GM19467 (cell line): Measurements from ENCODE around the gene CROCC2.

Source experiments
- ATAC-seq: cut with Tn5 transposase; IDR thresholded peaks from one replicate; pipeline ENCODE4 v1.9.1; 2021; ENCODE audit warnings: mild to moderate bottlenecking, moderate library complexity; ENCODE audit not compliant: unreplicated experiment

Gene CROCC2

DNA sequence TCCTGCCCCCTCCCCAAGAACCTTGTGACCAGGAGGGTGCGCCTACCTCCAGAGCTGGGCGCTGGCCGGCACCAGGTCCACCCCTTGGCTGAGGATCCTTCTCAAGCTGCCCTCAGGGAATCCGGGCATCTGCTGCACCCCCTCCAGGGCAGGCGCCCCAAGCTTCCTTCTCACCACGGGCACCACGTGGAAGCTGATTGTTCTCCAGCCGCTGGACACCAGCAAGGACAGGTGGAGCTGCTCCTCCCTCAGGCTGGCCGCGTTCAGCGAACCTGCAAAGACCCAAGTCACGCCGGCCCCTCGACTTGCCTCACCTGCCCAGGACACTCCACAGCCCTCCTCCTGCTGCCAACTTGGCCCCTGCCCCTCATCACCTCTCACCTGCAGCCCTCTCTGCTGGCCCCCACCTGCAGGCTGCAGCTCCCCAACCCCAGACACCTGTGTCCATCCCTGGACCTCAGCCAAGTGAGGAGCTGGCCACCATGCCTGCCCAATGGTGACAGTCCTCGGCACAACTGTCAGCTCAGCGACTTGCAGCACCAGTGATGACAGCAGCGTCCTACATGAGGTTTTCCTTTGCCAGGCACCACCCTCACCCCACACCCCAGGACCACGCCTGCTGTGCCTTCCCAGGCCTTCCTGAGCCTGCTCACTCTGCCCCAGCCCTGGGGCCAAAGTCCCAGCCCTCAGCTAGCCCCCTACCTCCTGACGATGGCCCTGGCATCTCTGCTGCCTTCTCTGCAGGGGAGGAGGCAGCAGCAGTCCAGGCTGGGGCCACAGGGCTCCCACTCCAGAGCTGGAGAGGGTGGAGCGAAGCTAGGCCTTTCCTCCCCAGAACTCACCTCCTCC, 14.4 kb upstream of the CROCC2 start:
- no peak for ATAC-seq

DNA sequence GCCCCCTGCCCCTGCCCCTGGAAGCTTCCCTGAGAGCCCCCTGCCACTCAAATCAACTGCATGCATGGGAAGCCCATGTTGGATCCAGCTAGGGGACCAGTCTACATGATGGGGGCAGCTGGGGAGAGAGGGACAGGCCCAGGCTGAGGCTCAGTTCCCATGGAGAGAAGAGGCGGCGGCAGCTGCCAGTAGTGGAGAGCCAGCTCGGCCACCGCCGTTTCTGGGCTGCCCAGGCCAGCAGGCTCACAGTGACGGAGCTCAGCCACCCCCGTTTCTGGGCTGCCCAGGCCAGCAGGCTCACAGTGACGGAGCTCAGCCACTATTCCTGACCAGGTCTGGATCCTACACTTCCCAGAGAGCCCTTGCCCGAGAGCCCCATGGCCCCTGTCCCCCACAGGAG, 13.8 kb upstream of the CROCC2 start:
- ATAC-seq: no peak

DNA sequence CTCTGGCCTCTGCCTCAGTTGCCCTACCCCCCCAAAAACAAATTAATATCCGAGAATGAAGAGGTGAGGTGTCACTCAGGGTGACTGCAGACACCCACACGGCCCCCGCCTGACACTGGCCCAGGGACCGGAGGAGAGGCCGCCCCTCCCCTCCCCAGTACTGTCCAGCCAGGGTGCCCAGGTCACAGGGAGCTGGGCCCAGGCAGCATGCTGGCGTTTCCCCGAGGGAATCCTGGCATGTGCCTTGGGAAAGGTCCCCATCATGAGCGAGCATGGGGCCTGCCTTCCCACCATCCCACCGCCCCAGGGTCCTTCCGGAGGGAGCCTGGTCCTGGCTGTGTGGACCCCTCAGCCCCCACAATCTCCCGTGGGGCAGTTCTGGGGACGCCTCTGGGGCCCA, 13.2 kb upstream of the CROCC2 start:
- ATAC-seq: no peak

DNA sequence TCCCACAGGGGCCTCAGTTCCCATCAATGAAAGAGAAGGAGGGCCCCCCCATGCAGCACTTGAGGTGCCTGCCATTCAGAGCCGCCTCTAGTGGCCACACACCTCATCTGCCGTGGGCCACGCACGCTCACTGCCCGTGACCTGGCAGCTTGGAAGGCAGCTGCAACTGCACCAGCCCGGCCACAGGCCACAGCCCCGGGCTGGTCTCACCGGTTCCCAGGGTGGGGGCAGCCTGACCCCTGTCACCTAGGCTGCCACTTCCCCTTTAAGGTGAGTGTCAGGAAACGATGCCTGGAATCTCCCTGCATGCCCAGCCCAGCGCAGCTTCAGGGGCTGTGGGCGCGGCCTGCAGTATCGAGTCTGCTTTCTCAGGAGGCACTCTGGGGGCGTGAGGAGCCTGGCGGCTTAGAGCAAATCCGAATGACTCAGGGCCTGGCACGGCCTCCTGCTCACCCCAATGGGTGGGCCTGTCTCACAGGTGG, 12.7 kb upstream of the CROCC2 start:
- no peak for ATAC-seq

DNA sequence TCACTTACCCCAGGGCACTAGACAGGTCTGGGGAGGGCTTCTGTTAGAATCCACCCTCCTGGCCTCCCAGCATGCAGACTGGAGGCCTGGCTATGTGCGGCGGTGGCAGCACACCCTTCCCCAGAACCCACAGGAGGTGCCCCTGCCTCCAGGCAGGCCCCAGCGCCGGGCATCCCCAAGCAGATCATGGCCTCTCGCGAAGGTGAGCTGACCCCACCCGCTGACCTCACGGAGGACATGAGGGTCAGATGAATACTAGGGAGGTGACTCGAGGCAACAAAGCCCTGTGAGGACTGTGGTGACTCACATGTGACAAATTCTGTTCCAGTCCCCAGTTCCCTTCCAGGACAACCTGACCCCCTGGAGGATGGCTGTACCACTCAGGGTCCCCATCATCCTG, 12.1 kb upstream of the CROCC2 start:
- ATAC-seq: no peak

DNA sequence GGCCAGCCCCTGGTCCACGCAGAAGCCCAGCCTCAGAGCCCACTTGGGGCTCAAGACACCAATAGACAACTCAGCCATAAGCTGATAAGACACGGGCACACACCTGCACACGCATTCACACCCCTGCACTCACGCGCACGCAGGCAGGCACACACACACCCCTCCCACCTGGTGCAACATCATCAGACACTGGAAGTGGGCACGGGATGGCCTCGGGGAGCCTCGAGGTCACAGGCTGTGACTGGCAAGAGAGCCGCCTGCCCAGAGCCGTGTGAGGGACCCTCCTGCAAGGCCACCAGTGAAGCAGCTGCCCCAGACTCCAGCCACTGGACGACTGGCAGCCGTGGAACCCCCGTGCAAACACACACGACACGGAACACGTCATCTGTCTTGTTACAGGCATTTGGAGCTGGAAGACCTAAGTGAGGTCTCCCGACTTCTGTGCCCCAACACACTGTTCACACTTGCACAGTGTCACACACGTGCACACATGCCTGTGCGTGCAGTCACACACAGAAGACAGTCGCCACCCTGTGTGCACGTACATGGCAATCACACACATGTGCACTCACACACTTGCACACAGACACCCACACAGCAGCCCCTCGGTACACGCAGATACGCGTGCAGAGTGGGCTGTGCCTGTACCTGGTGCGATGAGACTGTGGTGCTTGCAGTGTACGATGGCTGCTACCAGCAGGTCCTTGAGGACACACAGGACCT, 11.1 kb upstream of the CROCC2 start:
- no peak for ATAC-seq

DNA sequence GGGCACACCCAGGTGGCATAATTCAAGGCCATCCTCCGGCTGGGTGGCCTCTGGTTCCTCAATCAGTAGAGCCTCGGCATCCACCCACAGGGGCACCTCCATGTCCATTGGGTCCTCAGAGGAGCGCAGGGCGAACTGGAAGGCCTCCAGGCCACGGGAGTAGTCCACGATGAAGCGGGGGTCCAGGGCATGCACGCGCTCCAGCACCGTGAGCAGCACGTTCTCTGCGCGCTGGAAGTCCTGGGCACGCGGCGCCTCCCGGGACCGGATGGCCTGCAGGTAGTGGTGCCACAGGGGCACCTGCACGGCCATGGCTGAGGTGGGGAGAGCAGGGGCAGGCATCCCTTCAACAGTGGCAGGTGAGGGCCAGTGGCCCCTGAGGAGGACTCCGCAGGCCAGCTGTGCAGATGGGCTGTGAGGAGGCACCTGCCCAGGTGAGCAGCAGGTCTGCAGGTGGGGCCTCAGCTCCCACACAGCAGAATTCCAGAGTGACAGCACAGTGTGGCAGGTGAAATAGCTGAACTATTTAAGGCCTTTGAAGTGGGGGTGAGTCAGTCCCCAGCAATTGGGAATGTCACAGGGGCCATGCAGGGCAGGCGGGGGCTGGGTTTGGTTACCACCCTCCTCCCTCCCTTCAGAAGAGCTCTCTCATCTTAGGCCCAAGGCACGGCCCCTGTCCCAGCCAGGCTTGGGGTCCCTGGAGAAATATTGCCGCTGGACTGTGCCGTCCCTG, 10.3 kb upstream of the CROCC2 start, which contains the start of gene MAB21L4:
TSS of gene MAB21L4 (minus strand) at position 501 of the 733 bp plus-strand sequence. CDS start at position 342, 159 bp downstream.
- no peak for ATAC-seq

DNA sequence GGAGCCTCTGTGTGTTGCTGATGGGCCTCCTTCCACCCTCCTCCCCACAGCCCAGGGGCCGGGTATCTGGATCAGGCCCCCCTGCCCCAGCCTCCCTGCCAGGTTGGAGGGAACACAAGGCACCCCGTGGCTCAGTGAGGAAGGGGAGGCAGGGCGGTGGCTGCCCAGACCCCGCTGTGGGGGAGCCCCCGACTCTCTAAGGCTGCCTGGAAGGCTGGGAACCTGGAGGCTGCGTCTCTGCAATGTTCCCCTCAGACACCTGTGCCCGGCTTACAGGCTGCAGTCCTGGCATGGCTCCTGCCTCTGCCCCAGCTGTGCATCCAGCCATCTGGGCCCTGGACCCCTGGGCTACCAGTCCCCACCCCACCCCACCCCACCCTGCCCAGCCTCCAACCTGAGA, 9.7 kb upstream of the CROCC2 start:
- no peak for ATAC-seq

DNA sequence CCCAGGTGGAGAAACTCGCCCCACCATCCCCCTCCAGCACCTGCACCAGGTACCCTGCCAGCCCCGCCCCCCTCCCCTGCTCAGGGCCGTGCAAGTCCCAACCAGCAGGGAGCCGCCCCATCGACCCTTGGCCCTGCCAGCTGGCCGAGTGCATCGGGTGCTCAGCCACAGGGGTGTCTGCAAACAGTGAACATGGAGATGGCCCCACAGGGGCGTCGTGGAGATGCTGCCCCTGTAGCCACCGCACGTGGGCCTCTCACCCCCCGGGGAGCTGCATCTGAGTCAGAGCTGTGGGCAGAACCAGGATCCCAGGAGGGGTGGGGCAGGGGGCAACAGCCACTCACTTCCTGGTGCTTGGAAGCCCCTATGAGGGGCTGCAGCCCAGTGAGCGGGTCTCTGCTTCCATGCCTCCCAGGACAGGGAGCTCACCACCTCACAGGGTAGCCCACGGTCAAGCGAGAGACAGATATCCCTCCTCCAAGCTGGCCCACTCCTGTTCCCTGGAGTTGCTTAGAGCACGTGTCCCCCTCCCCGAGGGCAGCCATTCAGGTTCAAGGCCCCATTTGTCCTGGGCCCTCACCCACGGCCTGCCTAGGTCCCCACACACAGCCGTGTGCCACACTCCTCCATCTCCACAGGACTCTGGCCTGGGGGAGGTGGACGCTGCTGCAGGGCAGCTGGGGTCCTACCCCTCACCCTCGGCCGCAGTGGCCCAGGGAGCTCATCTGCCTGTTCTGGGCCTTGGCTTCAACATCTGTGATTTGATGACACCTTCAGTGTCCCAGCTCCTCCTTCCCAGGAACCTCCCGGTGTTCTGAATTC, 9.1 kb upstream of the CROCC2 start:
- ATAC-seq: no peak

DNA sequence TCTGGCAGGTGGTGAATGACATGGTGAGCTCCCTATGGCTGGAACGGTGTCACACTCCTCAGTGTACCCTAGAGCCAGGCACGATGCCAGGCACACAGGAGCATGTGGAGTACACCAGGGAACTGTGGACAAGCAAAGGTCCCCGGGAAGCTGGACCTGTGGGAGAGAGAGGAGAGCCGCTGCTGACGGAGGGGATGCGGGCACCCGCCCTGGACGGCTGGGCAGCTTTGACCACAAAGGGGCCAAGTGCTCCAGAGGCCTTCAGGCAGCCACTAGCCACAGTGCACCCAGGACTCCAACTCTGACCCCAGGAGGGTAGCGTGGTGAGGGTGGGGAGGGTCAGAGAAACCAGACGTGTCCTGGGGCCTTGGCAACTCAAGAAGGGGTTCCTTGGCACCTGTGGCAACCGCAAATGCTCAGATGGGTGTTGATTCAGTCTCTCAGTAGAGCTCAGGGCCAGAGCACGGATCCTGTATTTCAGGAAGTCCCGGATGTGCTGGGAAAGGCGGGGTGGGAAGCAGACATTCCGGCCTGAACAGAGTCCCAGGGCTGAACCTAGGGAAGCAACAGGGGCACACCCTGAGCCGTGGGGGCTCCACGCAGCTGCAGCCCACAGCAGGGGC, 7.9 kb upstream of the CROCC2 start:
- ATAC-seq: no peak

DNA sequence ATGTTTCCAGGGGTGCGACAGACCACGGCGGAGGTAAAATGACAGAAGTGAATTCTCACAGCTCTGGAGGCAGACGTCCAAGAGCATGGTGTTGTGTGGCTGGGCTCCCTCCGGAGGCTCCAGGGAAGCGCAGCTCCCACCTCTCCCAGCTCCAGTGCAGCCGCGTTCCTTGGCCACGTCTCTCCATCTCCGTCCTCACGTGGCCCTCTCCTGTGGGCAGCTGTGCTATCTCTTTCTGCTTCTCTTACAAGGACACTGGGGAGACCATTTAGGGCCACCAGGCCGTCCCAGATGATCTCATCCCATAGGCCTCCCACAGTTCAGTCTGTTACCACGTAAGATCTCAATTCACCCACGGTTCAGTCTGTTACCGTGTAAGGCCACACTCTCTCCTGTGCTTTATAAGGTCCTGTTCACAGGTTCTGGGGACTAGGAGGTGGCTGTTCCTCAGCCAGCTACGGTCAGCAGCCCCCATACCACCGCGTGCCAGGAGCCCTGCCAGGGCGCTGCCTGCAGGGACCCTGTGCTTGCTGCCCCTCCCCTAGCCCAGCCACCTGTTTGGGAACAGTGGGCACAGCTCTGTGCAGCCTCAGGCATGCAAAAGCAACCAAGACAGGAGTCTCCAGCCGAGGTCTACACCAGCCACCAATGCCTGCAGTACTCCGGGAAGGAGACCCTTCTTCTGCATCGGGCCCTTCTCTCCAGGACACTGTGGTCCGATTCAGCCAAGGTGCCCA, 7.2 kb upstream of the CROCC2 start:
- ATAC-seq: no peak

DNA sequence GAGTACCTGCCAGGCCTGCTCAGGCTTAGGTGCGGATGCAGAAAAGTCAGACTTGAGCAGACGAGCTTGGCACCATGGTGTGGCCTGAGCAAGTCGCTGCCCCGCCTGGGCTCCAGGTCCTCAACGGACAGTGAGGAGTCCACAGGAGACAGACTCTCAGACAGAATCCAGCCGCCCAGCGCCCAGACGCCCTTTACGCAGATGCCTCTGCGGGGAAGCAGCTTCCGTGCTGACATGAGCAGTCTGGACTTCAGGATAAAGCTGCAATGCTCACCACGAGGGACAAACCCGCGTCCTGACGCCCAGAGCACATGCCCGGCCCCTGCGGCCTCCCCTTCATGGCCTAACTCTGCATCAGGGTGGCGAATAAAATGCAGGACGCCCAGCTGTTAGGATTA, 6.7 kb upstream of the CROCC2 start:
- ATAC-seq: no peak

DNA sequence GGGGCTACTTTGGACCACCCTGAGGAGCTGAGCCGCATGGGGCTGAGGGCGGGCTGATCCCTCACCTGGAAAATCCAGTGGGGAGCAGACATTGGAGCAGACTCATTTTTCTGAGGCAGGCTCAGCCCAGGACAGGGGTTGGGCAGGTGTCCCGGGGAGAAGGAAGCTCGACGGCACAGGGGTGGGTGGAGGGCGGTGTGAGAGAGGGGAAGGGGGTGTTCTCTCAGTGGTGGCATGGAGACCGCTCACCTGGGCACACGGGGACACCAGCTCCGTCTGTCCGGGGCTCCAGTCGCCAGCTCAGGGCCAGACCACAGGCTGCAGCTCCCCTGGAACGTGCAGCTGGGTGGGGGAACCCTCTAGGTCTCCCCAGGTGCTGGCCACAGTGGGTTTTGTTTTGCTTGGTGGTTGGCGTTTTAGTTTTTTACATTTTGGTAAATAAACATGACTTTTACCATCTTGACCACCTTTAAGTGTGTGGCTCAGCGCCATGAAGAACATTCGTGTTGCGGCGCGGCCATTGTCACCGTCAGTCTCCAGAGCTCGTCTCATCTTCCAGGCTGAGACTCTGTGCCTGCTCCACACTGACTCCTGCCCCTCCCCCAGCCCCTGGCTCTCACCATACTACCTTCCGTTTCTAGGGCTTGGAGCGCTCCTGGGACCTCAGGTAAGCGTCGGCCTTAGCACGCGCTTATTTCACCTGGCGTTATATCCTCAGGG, 5.8 kb upstream of the CROCC2 start:
- ATAC-seq: no peak

DNA sequence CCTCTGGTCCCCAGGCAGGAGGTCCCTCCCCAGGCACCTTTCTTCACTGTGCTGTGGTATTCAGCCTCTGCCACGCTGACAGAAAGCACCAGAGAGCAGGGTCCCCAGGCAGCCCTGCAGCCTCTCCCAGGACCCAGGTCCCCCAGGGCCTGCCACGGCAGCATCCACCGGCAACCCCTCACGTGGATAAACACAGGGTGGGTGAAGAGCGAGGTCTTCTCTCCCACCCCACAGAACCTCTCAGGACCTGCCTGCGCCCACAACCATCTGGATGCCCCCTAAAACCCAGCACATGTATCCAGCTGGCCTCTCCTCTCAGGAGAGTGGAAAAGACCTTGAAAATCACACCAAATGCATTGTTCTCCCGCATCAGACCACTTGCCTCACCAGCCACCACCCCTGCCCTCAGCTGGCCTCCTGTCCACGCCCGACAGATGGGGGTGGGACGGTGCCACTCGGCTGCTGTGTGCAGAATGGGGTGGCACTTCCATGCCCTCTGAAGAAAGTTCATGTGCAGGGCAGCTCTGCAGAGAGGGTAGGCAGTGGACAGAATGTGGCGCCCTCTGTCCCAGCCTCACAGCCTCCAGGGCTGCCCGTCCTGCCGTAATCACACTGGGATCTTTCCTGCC, 4.0 kb upstream of the CROCC2 start:
- ATAC-seq: no peak

DNA sequence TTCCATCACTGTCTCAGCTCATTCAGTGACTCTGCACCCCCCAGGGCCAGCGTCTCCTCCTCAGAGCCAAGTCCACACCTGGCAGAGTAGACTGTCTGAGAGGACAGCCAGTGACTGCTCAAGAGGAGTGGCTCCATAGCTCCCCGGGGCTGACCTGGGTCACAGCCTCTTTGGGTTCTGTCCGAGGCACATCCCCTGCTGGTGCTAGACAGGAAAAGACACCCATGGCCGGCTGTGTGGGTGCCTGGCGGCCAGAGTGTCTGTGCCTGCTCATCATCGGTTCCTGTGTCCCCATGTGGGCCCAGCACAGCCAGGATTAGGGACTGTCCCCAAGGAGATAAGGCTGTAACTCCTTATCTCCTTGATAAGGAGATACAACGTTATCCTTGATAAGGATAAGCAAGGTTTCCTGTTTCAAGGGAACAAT, 3.5 kb upstream of the CROCC2 start:
- no peak for ATAC-seq

DNA sequence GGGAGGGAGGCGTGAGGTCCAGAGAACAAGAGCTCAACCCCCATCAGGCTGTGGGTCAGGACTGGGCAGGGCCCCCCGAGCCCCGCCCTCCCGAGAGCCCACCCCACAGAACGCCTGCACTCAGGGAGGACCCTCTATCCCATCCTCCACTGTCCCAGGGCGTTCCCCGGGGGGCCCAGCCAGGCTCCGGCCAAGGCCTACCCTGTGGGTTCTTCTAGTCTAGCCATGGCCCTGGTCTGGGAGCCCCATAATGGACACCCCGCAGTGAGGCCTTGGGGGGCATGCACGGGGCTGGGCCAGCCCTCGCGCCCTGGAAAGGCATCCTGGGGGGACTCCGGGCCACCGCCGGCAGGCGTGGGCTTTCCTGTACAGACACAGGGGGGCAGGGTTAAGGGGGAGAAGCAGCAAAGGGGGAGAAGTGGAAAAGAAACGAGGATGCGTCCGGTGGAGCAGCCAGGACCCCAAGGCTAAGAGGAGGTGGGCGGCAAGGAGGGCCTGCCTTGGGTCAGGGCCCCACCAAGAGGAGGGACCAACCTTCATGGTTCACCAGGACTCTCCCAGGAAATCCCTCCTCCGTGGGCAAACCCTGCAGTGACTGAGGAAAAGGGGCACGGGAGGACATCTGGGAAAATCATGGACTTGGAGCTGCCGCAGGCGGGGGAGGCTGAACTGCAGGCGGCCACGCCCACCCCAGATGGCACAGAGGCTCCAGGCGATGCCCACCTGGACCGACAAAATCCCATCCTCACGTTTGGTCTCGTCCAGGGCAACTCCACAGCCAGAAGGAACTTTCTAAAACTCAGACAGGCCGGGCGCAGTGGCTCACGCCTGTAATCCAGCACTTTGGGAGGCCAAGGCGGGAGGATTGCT, 2.7 kb upstream of the CROCC2 start:
- ATAC-seq: no peak
